Esophagus squamous epithelium (tissue), 4 donors: ENCODE measurements around the gene GALC.

Source experiments
- POLR2A ChIP-seq, 4 donors: fragments of 450-650 bp; IDR thresholded peaks; one replicate each; pipeline ENCODE4 v1.6.1; 2017; ENCODE audit warnings: antibody characterized with exemption in 4 of 4, mild to moderate bottlenecking in 4 of 4, moderate library complexity in 3 of 4
- TF ChIP-seq, protein P1 (sequence below), 6 experiments: fragments of 450-650 bp in 4 of 6; fragments of 200-600 bp in 2 of 6; sonication (generic) in 2 of 6; IDR thresholded peaks; one replicate each; pipeline ENCODE4 v1.5.1; 2016 to 2019; ENCODE audit warnings: antibody characterized with exemption in 6 of 6, mild to moderate bottlenecking in 4 of 6, moderate library complexity in 4 of 6

DNA sequence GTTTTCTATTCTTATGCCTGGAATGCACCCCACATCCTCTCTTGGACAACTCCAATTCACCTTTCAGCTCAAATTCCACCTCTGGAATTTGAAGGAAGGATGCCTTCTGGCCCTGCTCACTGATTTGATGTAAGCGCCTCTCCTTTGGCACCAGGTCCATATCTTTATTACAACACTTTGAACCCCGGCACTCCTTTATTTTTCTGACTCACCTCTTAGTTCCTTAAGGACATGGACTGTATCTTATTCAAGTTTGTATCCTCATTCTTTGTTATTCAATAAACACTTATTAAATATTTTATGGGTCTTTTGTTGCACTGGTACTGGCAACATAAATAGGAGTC lies 3.1 kb downstream of the GALC start:
- TF ChIP-seq, protein P1, sequence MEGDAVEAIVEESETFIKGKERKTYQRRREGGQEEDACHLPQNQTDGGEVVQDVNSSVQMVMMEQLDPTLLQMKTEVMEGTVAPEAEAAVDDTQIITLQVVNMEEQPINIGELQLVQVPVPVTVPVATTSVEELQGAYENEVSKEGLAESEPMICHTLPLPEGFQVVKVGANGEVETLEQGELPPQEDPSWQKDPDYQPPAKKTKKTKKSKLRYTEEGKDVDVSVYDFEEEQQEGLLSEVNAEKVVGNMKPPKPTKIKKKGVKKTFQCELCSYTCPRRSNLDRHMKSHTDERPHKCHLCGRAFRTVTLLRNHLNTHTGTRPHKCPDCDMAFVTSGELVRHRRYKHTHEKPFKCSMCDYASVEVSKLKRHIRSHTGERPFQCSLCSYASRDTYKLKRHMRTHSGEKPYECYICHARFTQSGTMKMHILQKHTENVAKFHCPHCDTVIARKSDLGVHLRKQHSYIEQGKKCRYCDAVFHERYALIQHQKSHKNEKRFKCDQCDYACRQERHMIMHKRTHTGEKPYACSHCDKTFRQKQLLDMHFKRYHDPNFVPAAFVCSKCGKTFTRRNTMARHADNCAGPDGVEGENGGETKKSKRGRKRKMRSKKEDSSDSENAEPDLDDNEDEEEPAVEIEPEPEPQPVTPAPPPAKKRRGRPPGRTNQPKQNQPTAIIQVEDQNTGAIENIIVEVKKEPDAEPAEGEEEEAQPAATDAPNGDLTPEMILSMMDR (IDR thresholded peaks at IDR 0.05), result no peak
- TF ChIP-seq POLR2A (IDR thresholded peaks at IDR 0.05), result no peak
